Measurements from ENCODE around the gene OR6X1.

The OR6X1 gene

DNA sequence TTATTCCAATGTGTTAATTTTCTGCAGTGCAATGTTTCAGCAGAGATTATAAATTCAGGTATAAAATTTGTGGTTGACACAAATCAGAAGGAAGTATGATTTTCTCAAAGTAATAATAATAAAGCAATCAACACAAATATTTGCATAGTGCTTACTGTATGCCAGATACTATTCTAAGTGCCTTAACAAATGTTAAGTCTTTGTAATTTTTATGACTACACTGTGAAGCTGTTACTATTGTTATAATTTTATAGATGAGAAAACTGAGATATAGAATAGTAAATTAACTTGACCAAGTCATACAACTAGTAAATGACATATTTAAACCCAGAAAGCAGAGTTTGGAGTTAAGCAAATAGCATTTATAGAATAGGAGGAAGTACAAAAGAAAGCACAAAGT, 16.4 kb upstream of the OR6X1 start:
- H2BK12ac ChIP-seq (ENCODE audit: low read length in 2 of 2): no peak overlapping the region
- H2AFZ ChIP-seq (ENCODE audit: low read depth, low read length): no peak overlapping the region
- no peak overlapping the region for H2AK5ac ChIP-seq (ENCODE audit: low read length, severe bottlenecking)
- H3K79me1 ChIP-seq (replicated peaks; ENCODE audit: low read length, poor library complexity, severe bottlenecking): no peaks in the 10 kb centered on the region
- H3K27ac ChIP-seq (ENCODE audit: low read length, poor library complexity, severe bottlenecking): no peak overlapping the region
- no peak overlapping the region for H3K18ac ChIP-seq (ENCODE audit: low read depth in 1 of 2, low read length in 2 of 2)
- no peaks in the 10 kb centered on the region for H3K9me3 ChIP-seq (ENCODE audit: control insufficient read depth, low read length)
- H3K23ac ChIP-seq (ENCODE audit: low read length in 2 of 2): no peak overlapping the region
- no peaks in the 10 kb centered on the region for H3K4me1 ChIP-seq (ENCODE audit: control insufficient read depth, insufficient read depth, low read depth, low read length)
- H2BK120ac ChIP-seq (ENCODE audit: low read depth, low read length): no peak overlapping the region
- no peak overlapping the region for H3K4me2 ChIP-seq (ENCODE audit: low read length, poor library complexity, severe bottlenecking)
- H4K91ac ChIP-seq (ENCODE audit: low read length): no peak overlapping the region
- H3K14ac ChIP-seq (ENCODE audit: low read length in 2 of 2): no peak overlapping the region
- no peak overlapping the region for H2BK15ac ChIP-seq (ENCODE audit: low read depth, poor library complexity, severe bottlenecking)
- no peak overlapping the region for H2BK5ac ChIP-seq (ENCODE audit: low read depth, low read length, poor library complexity, severe bottlenecking)
- no peaks in the 10 kb centered on the region for H3K27me3 ChIP-seq (ENCODE audit: control insufficient read depth in 1 of 2, insufficient read depth in 1 of 2, low read length in 2 of 2)
- H4K8ac ChIP-seq (ENCODE audit: low read length): no peak overlapping the region
- H3K36me3 ChIP-seq (ENCODE audit: control insufficient read depth in 1 of 2, insufficient read depth in 2 of 2, low read depth in 1 of 2, low read length in 2 of 2): no peaks in the 10 kb centered on the region
- no peak overlapping the region for H3K9ac ChIP-seq (ENCODE audit: low read length)
- H3K4me3 ChIP-seq (ENCODE audit: insufficient read depth in 1 of 2, low read depth in 1 of 2, low read length in 2 of 2): no peak overlapping the region
- no peak for DNase-seq
- H3K4ac ChIP-seq (ENCODE audit: low read depth in 1 of 2, low read length in 2 of 2): no peak overlapping the region

- Histone ChIP-seq H3K27me3 (ENCODE audit: control insufficient read depth in 1 of 2, insufficient read depth in 1 of 2, low read length in 2 of 2) (no peaks in the 10 kb centered on the region), H3K4ac (ENCODE audit: low read depth in 1 of 2, low read length in 2 of 2) (no peak overlapping the region), H3K14ac (ENCODE audit: low read length in 2 of 2) (no peak overlapping the region), H3K4me3 (ENCODE audit: insufficient read depth in 1 of 2, low read depth in 1 of 2, low read length in 2 of 2) (no peak overlapping the region), H3K9ac (ENCODE audit: low read length) (no peak overlapping the region), H3K9me3 (ENCODE audit: control insufficient read depth, low read length) (peaks cover 17% of the 10 kb centered on the region), H2BK12ac (ENCODE audit: low read length in 2 of 2) (no peak overlapping the region), H4K91ac (ENCODE audit: low read length) (no peak overlapping the region), H3K4me1 (ENCODE audit: control insufficient read depth, insufficient read depth, low read depth, low read length) (no peaks in the 10 kb centered on the region), H3K4me2 (ENCODE audit: low read length, poor library complexity, severe bottlenecking) (no peak overlapping the region), H2AFZ (ENCODE audit: low read depth, low read length) (no peak overlapping the region), H3K79me1 (replicated peaks; ENCODE audit: low read length, poor library complexity, severe bottlenecking) (no peaks in the 10 kb centered on the region), H3K36me3 (ENCODE audit: control insufficient read depth in 1 of 2, insufficient read depth in 2 of 2, low read depth in 1 of 2, low read length in 2 of 2) (no peaks in the 10 kb centered on the region), H3K27ac (ENCODE audit: low read length, poor library complexity, severe bottlenecking) (no peak overlapping the region), H3K23ac (ENCODE audit: low read length in 2 of 2) (no peak overlapping the region), H2AK5ac (ENCODE audit: low read length, severe bottlenecking) (no peak overlapping the region), H2BK5ac (ENCODE audit: low read depth, low read length, poor library complexity, severe bottlenecking) (no peak overlapping the region), H2BK120ac (ENCODE audit: low read depth, low read length) (no peak overlapping the region), H3K18ac (ENCODE audit: low read depth in 1 of 2, low read length in 2 of 2) (no peak overlapping the region), H4K8ac (ENCODE audit: low read length) (no peak overlapping the region), H2BK15ac (ENCODE audit: low read depth, poor library complexity, severe bottlenecking) (no peak overlapping the region)
- WGBS: no CpG with 5 or more reads among the region's 1 CpG
- no peak for DNase-seq
These were observed 11.3 kb upstream of the OR6X1 start for GRCh38 chr11:123765601-123766000.

- no peaks in the 10 kb centered on the region for H3K4me1 ChIP-seq (ENCODE audit: control insufficient read depth, insufficient read depth, low read depth, low read length)
- H3K27me3 ChIP-seq (ENCODE audit: control insufficient read depth in 1 of 2, insufficient read depth in 1 of 2, low read length in 2 of 2): peaks cover 0 to 1% of the 10 kb centered on the region in 2 experiments
- H2BK12ac ChIP-seq (ENCODE audit: low read length in 2 of 2): no peak overlapping the region
- no peak overlapping the region for H2BK120ac ChIP-seq (ENCODE audit: low read depth, low read length)
- no peak overlapping the region for H3K4me3 ChIP-seq (ENCODE audit: insufficient read depth in 1 of 2, low read depth in 1 of 2, low read length in 2 of 2)
- H4K8ac ChIP-seq (ENCODE audit: low read length): no peak overlapping the region
- H2AK5ac ChIP-seq (ENCODE audit: low read length, severe bottlenecking): no peak overlapping the region
- H2BK15ac ChIP-seq (ENCODE audit: low read depth, poor library complexity, severe bottlenecking): no peak overlapping the region
- no peak overlapping the region for H3K4ac ChIP-seq (ENCODE audit: low read depth in 1 of 2, low read length in 2 of 2)
- no peak overlapping the region for H3K18ac ChIP-seq (ENCODE audit: low read depth in 1 of 2, low read length in 2 of 2)
- peaks cover 17% of the 10 kb centered on the region for H3K9me3 ChIP-seq (ENCODE audit: control insufficient read depth, low read length)
- H3K9ac ChIP-seq (ENCODE audit: low read length): no peak overlapping the region
- H2AFZ ChIP-seq (ENCODE audit: low read depth, low read length): no peak overlapping the region
- no peak overlapping the region for H3K14ac ChIP-seq (ENCODE audit: low read length in 2 of 2)
- no peak overlapping the region for H4K91ac ChIP-seq (ENCODE audit: low read length)
- H3K36me3 ChIP-seq (ENCODE audit: control insufficient read depth in 1 of 2, insufficient read depth in 2 of 2, low read depth in 1 of 2, low read length in 2 of 2): no peaks in the 10 kb centered on the region
- H3K79me1 ChIP-seq (replicated peaks; ENCODE audit: low read length, poor library complexity, severe bottlenecking): no peaks in the 10 kb centered on the region
- no peak overlapping the region for H3K23ac ChIP-seq (ENCODE audit: low read length in 2 of 2)
- H3K4me2 ChIP-seq (ENCODE audit: low read length, poor library complexity, severe bottlenecking): no peak overlapping the region
- no peak overlapping the region for H2BK5ac ChIP-seq (ENCODE audit: low read depth, low read length, poor library complexity, severe bottlenecking)
- H3K27ac ChIP-seq (ENCODE audit: low read length, poor library complexity, severe bottlenecking): no peak overlapping the region
- no peak for DNase-seq
These were observed 8.1 kb upstream of the OR6X1 start for GRCh38 chr11:123762422-123762821.

DNA sequence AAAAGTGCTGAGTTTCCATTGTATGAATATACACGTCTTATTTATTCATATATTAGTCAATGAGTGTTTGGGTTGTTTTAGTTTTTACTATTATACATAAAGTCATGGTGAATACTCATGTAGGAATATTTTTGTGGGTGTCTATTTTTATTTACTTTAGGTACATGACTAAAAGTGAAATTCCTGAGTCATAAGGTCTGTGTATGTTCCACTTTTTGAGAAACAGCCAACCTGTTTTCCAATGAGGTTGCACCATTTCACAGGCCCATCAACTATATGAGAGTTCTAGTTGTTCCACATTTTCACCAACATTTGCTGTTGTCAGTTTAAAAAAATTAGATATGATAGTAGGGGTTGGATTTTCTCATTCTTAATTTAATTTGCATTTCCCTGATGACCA, 6.6 kb upstream of the OR6X1 start:
- no peak overlapping the region for H3K27ac ChIP-seq (ENCODE audit: low read length, poor library complexity, severe bottlenecking)
- H2BK12ac ChIP-seq (ENCODE audit: low read length in 2 of 2): no peak overlapping the region
- H2BK15ac ChIP-seq (ENCODE audit: low read depth, poor library complexity, severe bottlenecking): no peak overlapping the region
- no peak overlapping the region for H2BK120ac ChIP-seq (ENCODE audit: low read depth, low read length)
- H3K27me3 ChIP-seq (ENCODE audit: control insufficient read depth in 1 of 2, insufficient read depth in 1 of 2, low read length in 2 of 2): peaks cover 0 to 6% of the 10 kb centered on the region in 2 experiments
- H4K8ac ChIP-seq (ENCODE audit: low read length): no peak overlapping the region
- no peak overlapping the region for H2BK5ac ChIP-seq (ENCODE audit: low read depth, low read length, poor library complexity, severe bottlenecking)
- WGBS: no CpG with 5 or more reads among the region's 1 CpG
- no peaks in the 10 kb centered on the region for H3K79me1 ChIP-seq (replicated peaks; ENCODE audit: low read length, poor library complexity, severe bottlenecking)
- no peak overlapping the region for H3K23ac ChIP-seq (ENCODE audit: low read length in 2 of 2)
- no peak overlapping the region for H3K18ac ChIP-seq (ENCODE audit: low read depth in 1 of 2, low read length in 2 of 2)
- peaks cover 17% of the 10 kb centered on the region for H3K9me3 ChIP-seq (ENCODE audit: control insufficient read depth, low read length)
- no peak overlapping the region for H2AK5ac ChIP-seq (ENCODE audit: low read length, severe bottlenecking)
- no peak overlapping the region for H3K4ac ChIP-seq (ENCODE audit: low read depth in 1 of 2, low read length in 2 of 2)
- H3K9ac ChIP-seq (ENCODE audit: low read length): no peak overlapping the region
- no peak overlapping the region for H3K4me3 ChIP-seq (ENCODE audit: insufficient read depth in 1 of 2, low read depth in 1 of 2, low read length in 2 of 2)
- DNase-seq: no peak
- no peak overlapping the region for H3K14ac ChIP-seq (ENCODE audit: low read length in 2 of 2)
- H2AFZ ChIP-seq (ENCODE audit: low read depth, low read length): no peak overlapping the region
- H3K4me2 ChIP-seq (ENCODE audit: low read length, poor library complexity, severe bottlenecking): no peak overlapping the region
- H3K36me3 ChIP-seq (ENCODE audit: control insufficient read depth in 1 of 2, insufficient read depth in 2 of 2, low read depth in 1 of 2, low read length in 2 of 2): no peaks in the 10 kb centered on the region
- H4K91ac ChIP-seq (ENCODE audit: low read length): no peak overlapping the region
- no peaks in the 10 kb centered on the region for H3K4me1 ChIP-seq (ENCODE audit: control insufficient read depth, insufficient read depth, low read depth, low read length)
